GM21576 (cell line): ENCODE data around the gene KLF13.

Experiments
- ATAC-seq: cut with Tn5 transposase; IDR thresholded peaks from one replicate; pipeline ENCODE4 v1.9.1; 2021; ENCODE audit warnings: mild to moderate bottlenecking, moderate library complexity; ENCODE audit not compliant: unreplicated experiment

Gene KLF13

DNA sequence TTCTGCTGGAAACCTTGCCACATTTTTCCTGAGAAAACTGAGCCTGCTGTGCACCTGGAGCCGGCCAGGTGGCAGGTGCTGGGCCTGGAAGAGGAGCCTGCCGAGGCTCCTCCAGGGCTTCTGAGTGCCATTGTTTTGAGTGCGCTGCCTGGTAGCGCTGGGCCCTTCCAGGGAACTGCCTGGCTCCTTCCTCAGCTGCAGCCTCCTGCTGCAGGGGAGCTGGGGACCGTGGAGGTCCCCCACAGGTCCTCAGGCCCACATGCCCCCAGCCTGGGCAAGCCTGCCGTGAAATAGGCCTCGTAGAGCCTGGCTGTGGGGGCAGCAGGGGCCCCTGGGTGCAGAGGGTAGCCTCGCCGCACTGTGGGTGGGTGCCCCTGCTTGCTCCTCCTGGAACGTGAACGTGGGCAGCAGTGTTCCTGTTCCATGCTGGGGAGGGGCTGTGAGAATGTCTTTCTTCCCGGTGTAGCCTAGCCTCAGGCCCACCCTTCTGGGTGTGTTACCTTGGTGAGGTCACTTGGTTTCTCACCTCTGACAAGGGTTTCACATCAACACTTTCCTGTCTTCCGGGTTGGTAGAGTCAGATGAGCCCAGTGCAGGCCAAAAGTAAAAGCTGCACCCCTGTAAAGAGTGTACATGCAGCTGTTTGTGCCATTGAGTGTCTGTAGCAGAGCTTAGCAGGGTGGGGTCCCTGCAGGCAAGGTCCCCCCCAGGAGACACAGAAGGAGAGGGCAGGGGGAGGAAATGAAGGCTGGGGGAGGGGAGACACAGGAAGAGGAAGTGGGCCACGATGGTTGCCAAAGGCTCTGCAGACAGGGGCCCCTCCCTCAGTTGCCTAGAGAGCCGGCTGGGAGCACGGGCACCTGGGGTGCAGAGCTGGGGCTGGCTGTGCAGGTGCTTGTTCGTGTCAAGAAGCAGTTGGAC is 34.5 kb downstream of the KLF13 start:
- ATAC-seq = peak; percentile 53

DNA sequence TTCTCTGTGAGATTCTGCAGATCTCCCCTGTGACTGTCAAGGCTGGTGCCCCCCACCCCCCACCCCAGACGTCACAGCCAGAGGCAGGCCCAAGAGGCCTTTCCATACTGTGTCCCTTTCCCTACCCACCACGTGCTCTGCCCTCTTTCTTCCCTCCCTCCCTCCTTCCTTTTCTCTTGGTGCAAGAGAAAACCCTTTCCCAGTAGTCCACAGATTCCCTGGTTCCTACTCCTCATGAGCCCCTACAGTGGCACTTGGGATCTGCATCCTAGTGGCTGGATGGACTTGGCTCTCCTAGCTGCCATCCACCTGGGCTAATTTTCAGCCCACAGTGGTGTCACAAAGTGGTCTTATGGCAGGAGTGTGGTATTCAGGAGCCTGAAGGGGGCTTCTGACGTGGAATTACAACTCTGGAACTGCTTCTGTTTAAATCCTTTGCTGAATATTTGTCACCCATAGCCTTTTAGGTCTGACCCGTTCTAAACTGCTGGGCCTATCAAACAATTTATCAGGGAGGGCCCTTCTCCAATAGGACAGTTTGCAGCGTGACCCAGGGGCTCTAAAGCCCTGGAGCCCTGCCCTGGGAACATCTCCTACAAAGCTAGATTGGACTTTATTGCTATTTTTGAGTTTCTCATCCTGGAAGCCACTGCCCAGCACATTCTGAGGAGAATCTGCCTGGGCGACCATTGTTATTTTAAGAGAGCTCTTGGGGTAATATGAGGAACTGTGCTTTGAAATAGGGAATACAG is 35.3 kb downstream of the KLF13 start:
- no peak for ATAC-seq

DNA sequence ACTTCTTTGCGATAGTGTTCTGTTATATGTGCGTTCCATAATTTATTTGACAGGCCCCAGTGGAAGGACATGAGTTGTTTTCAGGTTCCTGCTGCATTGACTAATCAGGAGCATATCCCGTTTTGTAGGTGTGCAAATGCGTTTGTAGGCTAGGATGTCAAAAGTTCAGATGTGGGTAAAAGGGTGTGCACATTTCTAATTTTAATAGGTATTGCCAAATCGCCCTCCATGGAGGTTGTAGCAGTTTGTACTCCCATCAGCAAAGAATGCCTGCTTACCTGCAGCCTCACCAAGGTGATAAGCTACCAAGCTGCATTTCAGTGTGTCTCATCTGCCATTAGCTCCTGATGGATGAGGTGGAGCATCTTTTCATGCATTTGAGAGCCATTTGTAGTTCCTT is 36.3 kb downstream of the KLF13 start:
- ATAC-seq = no peak

DNA sequence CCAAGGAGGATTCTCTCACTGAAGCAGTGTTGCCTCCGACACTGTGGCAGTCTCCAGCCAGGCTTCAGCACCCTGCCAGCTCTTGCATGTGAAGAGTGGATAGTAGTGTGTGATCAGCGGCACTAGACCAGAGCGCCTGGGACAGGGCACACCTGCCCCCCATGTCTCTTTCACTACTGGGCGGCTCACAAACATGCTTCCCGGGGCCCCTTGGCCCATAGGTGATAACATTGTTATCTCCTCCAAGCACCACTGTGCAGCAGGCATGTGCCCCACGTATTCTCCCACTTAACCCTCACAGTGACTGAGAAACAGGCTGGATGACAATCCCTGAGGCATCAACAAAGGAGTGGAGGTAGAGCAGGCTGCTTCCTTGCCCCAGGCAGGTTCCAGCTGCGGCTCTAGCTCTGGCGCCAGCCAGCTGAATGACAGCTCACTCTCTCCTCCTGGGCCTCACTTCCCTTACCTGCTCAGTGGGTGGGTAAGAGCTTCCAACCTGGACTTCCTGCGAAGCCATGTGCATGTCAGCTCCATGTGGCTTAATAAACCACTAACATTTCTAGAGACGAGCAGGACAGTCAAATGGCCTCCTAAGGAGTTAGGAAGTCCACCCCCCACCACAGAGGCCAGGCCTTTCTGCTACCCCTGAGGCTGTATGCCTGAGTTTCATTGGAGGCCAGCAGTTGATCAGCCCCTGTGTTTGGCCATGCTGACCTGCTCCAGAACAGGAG is 37.8 kb downstream of the KLF13 start:
- no peak for ATAC-seq

DNA sequence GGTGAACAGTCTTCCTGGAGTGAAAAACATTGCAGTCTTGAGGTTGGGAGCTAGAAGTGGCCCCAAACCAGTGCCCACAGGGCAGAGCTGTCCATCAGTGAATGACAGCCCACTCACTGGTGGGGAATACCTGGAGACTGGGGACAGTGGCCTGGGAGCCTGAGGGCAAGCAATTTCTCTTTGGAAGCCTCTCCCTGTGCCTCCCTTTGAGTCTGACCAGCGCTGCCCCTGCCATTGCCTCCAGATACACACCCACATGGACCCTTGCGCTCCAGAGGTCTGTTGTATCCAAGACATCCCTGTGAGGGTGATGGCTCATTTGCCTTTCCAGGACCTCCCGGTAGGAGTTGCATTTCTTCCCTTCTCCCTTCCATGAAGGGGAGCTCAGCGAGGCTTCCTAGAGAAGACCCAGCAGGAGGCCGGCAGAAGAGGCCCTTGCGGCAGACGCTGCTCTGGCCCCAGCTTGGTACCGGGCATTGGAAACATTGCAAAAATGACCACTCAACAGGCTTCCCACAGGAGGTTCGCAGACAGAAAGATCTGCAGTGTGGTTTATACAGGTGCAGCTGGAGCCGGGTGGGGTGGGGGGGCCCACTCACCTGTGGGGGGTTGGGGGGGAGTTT is 38.5 kb downstream of the KLF13 start:
- no peak for ATAC-seq

DNA sequence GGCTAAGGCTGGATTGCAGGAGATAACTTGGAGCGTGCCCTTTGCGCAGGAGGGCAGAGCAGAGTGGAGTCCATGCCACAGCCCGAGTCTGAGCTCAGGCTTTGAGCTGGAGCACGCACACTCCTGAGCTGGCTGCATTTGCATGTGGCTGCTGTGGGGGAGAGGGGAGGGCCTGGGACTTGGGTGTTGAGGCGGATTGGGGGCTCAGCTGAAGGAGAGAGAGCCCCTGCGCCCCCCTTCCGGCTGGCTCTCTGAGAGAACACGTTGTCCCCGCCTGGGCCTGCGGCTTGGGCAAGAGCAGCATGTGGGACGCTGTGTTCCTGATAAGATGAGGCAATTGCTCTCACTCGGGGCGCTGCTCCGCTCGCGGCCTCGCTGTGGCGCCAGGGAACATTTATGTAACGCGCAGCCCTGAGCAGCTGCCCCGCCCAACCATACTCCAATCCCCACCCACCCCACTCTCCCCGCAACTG is 39.1 kb downstream of the KLF13 start:
- ATAC-seq = peak; percentile 41

DNA sequence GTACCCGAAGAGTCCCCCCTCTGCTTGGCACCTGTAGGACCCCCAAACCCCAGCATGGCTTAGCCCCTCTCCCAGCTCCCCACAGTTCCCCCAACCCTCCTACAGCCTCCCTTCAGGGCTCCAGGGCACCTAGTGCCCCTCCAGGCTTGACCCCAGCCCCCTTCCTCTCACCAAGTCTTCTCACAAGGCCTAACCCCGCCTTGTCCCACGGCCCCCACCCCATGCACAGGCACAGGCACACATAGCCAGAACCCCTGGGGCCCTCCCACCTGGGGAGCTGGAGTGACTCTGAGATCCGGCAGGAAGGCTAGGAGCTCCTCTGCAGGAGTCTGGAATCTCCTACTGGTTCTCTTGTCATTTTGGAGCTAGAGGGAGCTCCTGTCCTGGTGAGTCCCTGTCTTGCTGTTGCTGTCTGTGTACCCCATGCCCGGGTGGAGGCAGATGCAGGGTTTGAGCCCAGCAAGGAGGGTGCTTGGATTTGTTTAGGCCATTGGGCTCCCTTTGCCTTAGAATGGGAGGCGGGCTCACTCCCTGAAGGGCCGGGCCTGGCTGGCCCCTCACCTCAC is 39.6 kb downstream of the KLF13 start:
- no peak for ATAC-seq

DNA sequence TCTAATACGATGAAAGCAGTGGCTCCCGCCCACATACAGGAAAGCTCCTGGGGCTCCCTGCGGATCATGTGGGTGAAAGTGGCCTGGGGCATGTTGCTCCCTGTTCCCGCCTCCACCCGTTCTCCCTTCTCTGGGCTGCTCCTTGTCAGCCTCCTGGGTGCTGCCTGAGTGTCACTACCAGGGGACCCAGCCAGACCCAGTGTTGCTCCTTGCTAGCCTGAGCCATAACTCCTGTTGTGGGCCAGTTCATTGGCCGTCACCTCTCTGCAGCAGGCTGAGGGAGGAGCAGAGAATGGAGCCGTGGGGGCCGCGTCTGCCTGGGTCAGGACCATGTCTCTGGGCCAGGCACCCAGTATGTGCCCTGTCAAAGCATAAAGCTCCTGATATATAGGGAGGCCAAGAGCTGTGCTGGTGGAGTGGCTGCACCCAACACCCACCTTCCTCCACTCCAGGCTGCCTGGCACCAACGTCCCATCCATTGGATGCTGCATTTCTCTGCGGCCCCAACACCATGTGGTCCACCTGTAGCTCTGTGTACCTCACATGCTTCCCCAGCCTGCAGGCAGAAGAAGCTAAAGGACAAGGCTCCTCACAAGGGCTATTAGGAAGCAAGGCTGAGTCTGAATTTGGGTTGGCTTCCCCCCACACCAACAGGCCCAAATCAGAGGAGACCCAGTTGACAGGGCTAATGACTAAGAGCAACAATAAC is 40.5 kb downstream of the KLF13 start:
- no peak for ATAC-seq

DNA sequence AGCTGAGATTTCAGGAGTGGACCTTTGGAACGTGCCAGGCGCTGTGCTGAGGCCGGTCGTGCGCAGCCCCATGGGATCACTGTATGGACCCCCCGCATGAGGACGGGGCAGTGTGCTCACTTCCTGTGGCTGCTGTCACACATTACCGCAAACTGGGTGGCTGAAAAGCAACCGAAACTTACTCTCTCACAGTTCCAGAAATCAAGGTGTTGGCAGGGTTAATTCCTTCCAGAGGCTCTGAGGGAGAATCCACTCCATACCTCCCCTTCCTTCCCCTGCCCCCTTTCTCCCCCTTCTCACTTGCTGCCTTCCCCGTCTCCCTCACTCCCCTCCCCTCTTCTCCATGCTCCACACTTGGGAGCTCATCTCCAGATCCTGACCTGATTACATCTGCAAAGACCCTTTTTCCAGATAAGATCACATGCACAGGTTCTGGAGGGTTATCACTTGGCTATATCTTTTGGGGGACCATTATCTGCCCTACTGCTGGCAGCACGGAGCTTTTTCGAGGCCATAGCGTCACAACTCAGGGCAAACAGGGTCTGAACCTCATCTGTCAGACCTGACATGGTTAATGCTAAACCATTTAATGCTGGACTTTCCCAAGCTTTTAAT is 41.2 kb downstream of the KLF13 start:
- ATAC-seq = no peak

DNA sequence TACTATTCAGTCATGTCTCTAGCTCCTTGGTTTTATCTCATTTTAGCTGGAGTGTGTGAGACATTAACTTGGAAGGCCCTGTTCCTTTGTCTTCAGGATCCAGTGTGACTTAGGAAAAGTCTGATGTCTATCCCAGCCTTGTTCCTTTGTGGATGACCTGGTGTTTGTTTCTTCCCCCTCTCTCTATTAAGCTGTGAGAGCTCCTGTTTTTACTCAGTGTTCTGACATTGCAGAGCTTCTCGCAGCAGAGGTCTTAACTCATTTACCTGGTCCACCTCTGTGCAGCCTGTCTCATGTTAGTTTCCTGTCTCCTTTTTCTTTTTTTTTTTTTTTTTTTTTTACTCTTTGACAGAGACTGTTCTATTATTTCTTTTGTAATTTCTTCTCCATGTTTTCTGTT is 43.1 kb downstream of the KLF13 start:
- ATAC-seq = no peak

DNA sequence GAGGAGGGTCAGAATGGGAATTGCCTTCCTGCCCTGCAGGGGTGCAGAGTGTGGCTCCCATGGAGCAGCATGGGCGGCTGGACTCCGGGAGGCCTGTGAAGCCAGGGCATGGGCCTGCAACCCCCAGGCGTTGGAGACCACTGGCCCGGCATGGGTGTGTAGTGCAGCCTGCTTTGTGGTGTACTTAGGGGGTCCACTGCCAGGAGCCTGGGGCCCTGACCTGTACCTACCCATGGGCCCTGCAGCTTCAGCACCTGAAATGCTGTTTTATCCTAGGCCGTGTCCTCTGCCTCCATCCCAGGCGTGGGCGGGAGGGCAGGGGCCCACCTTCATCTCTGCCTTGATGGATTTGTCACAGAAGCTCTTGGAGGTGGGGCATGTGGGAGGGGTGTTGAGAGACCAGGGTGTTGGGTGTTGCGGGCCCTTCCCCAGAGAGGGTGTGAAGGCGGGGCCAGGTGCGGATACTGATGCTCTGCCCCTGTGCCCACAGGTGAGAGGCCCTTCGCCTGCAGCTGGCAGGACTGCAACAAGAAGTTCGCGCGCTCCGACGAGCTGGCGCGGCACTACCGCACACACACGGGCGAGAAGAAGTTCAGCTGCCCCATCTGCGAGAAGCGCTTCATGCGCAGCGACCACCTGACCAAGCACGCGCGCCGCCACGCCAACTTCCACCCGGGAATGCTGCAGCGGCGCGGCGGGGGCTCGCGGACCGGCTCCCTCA is 45.0 kb downstream of the KLF13 start:
- no peak for ATAC-seq

DNA sequence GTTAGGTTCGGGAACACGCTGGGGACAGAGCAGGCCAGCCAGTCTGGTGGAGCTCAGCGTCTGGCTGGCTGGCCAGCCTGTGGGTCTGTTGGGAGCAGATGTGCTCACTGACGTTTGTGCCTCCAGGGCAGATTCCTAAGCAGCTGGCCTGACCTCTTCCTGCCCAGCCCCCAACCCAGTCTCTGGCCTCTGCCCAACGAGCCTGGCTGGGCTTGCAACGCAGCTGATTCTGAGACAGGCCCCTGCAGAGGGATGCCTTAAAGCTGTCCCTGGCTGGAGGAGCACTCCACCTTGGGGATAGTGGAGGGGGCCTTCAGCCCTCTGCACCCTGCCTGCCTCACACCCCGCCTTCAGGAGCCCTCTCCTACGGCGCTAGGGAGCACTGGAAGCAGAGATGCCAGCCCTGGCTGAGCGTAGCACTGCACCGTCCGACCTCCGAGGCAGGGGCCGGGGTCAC is 46.0 kb downstream of the KLF13 start:
- no peak for ATAC-seq

DNA sequence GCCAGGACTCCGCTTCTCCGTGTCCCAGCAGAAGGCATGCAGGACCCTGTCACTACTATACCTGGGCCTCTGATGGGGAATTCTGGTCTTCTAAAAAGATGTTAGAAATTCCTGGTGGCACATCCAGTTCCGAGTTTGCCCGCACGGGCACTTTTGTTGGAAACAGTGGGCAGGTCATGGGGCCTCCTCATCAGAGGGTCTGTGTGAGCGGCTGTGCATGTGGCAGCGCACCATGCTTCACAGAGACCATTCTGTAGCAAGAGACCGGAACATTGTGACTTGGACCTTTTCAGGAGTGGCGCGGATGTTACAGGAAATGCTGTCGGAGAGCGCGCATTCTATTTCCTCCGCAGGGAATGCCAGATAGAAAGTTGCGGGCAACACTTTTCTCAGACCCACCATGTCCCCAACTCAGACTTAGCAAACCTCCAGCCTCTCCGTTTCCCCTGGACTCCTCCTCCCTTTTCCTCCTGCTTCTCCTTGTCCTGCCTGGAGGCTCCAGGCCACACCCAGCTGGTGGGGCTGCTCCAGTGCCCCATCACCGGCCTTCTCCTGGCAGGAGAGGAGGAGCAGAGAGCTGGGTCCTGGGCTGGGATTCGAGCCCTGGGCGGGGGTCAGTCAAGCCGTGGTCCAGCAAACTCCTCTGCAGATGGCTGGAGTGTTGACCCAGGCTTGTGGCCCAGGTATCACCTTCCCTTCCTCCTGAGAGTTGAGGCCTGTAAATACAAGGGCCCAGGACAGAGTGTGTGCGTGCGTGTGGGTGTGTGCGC is 46.6 kb downstream of the KLF13 start:
- ATAC-seq = no peak

DNA sequence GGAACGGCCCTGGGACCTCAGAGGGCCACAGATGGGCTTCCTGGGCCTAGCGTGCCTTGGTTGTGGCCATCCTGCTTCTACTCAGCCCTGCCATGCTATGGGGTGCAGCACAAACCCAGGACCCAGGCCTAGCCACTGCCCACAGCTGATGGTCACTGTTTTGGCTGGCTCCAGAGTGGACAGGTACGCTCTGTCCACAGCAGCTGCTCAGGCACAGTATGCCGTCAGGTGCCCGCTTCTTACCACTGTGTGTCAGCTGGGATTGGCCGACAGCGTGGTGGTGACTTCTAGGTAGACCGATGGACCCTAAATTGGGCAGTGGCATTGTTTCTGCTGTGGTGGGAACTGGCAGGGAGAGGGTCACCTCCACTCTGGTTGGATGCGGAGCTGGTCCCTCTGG is 47.3 kb downstream of the KLF13 start:
- no peak for ATAC-seq

DNA sequence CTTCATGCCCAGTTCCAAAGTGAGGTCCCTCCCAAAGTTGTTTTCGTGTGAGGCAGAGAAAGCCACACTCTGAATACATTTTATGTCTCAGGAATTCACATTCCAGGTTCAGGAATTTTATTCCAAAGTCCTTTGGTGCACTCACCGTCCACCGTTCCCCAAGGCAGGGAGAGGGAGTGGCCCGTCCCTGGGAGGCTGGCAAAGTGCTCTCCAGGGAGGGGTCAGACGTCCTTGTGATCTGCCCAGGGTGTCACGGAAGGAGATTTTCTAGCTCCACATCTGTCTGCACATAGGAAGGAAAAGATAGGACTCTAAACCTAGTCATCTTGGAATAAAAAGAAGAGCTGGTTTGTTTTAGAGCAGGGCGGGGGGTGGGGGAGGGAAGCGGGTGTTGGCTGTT is 47.9 kb downstream of the KLF13 start:
- no peak for ATAC-seq

DNA sequence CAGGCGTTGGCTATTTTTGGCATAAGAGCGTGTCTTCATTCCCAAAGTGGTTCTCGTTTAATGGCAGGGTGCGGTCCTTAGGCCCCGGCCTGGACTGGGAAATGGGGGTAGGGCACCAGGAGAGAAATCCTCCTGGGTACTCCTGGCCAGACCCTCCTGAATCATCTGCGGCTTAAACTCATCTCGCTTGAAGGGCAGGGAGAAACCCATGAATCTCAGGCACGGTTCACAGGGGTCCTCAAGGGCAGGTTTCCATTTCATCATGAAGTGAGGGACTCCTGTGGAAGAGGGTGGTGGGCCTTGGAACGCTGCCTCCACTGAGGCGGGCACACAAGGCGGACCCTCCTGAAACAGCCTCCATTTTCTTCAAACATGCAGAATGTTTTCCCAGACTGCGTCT is 48.4 kb downstream of the KLF13 start:
- ATAC-seq = no peak

DNA sequence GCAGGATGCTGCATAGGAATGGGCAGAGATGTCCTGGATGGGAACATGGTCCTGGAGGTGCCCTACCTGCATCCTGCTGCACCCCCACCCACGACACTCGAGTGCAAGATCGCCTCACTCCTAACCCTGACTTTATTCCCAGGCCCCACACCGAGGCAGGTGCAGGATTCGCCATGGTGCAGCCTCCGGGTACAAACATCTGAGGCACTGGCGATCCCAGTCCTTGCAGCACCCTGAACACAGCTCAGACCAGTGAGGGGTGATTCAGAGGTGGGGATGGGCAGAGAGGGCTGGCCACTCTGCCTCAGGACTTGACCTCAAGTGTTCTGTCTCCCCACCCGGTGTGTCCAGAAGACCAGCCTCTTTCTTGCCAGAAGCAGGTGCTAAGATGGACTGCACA is 49.1 kb downstream of the KLF13 start:
- ATAC-seq = no peak

DNA sequence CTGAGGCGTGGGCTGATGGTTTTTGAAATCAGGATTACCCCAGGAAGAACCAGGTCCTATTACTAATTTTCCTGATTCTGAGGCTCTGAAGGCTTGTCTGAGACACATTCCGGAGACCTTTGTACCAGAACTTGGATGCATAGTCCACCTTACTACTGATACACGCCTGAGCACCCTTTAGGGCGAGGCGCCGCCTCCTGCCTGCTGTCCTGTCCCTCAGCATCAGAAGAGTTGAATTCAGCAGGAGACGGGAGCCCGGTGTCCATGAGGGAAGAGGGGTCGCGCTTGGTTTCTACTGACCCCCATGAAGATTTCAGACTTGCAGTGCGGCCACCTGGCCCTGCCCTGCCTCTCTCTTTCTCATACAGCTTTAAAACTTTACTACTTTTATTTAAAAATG is 49.9 kb downstream of the KLF13 start:
- no peak for ATAC-seq
